ENCODE measurements around the gene TEAD1.
"Not testable (repeated sequence)": the region's sequence is repeated elsewhere in the genome, so short reads cannot be mapped to it uniquely, and the experiment has no call there.

Gene TEAD1

DNA sequence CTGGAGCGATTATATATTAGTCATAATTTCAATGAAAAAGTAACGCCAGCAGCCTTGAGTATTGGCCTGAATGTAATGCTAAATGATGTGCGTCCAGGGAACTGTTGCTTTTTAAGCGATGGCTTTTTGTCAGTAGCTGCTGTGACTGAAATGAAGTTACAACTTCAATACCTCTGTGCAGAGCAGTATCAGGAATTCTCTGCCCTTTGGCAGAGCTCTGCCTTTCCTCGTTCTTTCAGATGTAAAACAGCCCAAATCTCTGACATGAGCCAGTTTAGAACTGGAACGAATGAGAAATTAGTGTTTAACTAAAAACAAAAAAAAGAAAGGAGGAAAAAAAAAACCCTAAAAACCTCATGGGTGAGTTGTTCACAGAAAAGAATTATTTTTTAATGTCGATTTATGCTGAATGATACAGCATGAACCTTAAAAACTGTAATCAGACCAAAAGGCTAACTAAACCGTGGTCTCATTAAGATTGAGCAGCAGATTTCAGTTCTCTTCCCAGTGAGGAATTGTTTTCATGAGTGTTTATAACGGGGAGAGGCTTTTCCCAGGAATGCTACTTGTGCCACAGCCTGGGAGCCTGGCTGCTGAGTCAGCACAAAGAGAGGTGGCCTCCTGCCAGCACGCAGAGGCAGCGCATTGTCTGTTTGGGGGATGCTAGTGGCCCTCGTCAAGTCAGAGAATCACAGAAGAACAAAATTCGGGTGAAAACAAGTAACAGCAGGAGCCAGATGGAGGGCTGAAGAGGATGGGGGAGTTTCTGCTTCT, 188.7 kb downstream of the TEAD1 start:
- no peak for DNase-seq (ENCODE audit: low read depth in 2 of 2)

- no peak for DNase-seq (ENCODE audit: low read depth in 2 of 2)
These were observed 189.4 kb downstream of the TEAD1 start for GRCh38 chr11:12863605-12864121.

DNA sequence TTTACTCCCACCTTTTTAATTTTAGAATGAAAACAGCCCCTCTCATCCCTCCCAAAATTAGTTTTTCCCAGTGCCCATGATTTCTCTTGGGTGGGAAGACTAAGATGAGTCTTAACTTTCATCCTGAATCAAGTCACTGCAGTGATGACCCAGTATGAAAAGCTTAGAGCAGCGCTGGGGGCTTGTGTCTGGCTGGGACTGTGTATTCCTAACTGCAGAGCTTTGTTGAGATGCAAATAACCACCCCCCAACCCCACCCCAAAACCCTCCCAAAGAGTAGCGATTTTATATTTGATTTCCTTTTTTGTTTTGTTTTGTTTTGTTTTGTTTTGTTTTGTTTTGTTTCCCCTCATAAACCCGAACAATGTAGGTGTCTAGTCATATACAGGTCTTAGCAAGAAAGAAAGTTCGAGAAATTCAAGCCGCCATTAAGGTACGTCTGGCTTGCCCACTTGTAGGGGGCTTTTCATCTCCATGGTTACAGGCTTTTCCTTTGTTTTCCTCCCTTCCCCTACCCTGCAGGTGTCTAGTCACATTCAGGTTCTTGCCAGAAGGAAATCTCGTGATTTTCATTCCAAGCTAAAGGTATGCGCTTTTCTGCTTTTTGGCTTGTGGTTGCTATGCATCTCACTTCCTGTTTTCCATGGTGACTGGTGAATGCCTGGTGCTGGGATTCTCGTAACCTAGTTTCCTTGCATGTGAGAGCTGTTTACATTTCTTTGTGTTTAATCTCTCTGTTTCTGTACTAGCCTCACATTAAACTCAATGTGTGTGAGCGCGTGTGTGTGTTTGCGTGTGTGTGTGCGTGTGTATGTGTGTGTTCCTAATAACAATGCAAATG, 190.3 kb downstream of the TEAD1 start:
- no peak for DNase-seq (ENCODE audit: low read depth in 2 of 2)

DNA sequence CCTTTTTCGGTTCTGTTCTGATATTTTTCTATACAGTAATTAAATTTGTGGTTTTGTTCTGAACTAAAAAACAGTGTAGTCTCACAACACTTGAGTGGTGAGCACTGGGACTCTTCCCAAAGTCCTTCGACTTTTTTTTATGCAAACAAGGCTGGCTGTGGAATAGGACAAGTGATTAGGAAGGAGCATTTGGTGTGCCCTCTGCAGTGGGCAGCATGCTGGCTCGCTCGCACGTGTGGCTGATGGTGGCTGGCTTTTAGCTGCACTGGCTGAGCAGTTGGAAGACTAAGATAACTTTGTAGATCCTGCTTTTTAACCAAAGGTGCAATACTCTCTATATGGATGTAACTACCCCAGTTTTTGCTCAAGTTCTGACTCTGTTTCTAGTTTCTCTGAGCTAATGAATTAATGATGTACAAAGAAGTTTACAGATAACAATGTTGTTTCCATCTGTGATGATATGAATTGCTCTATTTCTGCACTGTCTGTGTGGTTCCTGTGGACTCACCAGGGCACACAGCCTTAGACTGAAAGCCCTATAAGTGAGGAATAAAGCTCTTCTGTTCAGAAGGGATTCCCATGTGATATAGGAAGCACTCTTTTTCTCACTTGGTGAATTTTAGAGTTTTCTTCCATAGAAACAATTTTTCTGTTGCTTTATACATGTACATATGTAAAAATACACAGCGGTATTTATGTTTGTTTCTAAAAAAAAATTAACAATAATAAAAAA, 191.8 kb downstream of the TEAD1 start:
- no peak for DNase-seq (ENCODE audit: low read depth in 2 of 2)

- DNase-seq (ENCODE audit: low read depth in 2 of 2): no peak
These were observed 193.3 kb downstream of the TEAD1 start for GRCh38 chr11:12867531-12867930.

- no peak for DNase-seq (ENCODE audit: low read depth in 2 of 2)
These were observed 194.3 kb downstream of the TEAD1 start for GRCh38 chr11:12868315-12869073.

GRCh38 chr11:12871241-12871640, 197.0 kb downstream of the TEAD1 start:
- no peak for DNase-seq (ENCODE audit: low read depth in 2 of 2)

GRCh38 chr11:12871788-12872321, 197.6 kb downstream of the TEAD1 start:
- DNase-seq (ENCODE audit: low read depth in 2 of 2): no peak

DNA sequence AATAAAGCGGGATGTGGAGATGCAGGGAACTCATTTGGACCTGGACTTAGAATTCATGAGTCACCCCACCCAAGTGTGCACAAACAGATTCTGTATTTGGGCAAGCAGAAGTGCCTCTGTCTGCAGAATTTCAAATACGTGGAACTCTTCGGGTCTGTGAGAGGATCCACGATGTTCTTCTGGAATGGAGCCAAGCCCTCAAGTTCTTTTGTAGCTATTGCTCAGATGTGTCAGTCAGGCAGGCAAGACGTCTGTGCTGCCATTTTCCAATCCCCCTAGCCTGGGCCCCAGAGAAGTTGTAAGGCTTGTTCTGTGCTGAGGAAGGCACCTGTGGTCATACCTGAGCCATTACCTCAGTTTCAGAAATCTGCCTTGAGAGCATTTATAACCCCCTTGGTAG, 202.1 kb downstream of the TEAD1 start:
- DNase-seq (ENCODE audit: low read depth in 2 of 2): no peak

DNA sequence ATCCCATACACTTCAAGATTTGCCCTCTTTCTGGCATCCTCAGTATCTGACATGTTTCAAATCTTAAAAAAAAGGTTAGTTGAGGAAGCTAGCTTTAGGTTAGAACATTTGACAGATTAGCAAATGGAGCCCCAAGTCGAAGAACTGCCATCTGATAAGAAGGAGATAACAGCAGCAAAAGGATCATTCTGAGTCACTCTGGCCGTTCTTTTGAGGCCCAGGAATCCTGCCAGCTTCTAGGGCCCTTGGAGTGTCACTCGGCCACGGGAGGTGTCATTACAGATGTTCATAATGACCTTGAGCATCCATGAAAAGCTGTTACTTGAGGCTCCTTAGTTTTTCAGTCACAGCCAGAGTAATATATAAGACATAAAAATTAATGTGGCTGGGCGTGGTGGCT, 202.8 kb downstream of the TEAD1 start:
- DNase-seq (ENCODE audit: low read depth in 2 of 2): no peak

- DNase-seq (ENCODE audit: low read depth in 2 of 2): not testable (repeated sequence)
These were observed 203.3 kb downstream of the TEAD1 start for GRCh38 chr11:12877508-12877907.

DNA sequence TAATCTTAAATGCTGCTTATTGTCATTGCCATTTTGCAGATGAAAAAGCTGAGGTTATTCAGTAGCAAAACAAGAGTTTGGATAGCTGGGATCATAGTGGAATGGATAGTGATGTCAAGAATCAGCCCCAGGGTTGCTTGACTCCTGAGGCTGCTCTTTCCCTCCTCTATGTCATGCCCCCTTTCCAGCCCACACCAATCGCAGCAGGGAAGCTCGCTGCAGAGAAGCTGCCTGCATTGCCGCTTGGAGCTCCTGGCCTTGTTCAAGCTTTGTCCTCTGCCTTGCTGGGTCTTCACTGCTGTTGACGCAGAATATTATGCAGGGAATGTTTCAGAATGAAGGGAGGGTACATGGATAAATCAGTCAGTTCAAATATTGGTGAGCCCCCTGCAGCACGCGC, 206.1 kb downstream of the TEAD1 start:
- no peak for DNase-seq (ENCODE audit: low read depth in 2 of 2)

- no peak for DNase-seq (ENCODE audit: low read depth in 2 of 2)
These were observed 208.4 kb downstream of the TEAD1 start for GRCh38 chr11:12882670-12883069.

DNA sequence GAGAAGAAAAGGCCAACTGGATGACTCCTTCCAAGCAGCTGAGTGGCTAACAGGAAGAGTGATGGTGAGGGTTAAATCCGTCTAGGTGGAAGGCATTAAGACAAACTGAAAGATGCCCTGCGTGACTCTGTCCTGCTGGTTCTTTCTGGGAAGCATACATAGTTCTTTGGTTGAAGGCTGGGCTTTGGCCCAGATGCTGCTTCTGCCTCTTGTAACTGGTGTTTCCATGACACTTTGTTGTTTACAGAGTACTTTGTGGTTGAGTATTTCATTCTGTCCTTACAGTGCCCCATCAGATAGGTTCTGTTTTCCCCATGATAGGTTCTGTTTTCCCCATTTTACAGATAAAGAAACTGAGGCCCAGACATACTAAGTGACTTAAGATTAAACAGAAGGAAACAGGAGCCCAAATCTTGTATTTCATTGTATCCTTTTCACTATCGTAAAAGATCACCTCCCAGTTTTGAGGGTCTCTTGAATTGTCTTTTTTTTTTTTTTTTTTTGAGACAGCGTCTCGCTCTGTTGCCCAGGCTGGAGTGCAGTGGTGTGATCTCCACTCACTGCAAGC, 210.6 kb downstream of the TEAD1 start:
- no peak for DNase-seq (ENCODE audit: low read depth in 2 of 2)

- DNase-seq (ENCODE audit: low read depth in 2 of 2): no peak
These were observed 211.6 kb downstream of the TEAD1 start for GRCh38 chr11:12885717-12886239.

DNA sequence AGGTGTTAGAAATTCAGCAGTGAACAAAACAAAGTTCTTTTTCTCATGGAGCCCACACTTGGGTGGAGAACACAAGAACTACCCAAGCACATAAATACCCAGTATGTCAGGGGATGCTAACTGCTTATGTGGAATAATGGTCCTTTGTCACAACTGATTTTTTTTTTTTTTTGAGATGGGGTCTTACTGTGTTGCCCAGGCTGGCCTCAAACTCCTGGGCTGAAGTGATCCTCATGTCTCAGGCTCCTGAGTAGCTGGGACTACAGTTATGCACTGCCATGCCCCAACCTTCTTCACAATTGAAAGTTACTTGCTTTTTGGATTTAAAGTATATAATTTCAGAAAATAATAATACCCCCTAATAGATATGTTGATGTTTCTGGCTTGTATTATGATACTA, 212.3 kb downstream of the TEAD1 start:
- no peak for DNase-seq (ENCODE audit: low read depth in 2 of 2)

GRCh38 chr11:12888525-12889158, 214.4 kb downstream of the TEAD1 start:
- DNase-seq (ENCODE audit: low read depth in 2 of 2): peak; percentile 10 to 33

- no peak for DNase-seq (ENCODE audit: low read depth in 2 of 2)
These were observed 215.0 kb downstream of the TEAD1 start for GRCh38 chr11:12889243-12889642.

GRCh38 chr11:12890476-12890875, 216.3 kb downstream of the TEAD1 start:
- no peak for DNase-seq (ENCODE audit: low read depth in 2 of 2)

Data from stimulated activated CD8-positive, alpha-beta memory T cell treated with anti-CD3 and anti-CD28 coated beads, Interleukin-7, amount 100 ng/mL, for 4 hours (primary cell).